Astrocyte of the cerebellum (primary cell): Measurements from ENCODE around the gene SPATA13.

ENCODE experiments used
- DNase-seq: peaks from one replicate; pipeline ENCODE4 v3.0.0-alpha.2; 2011; ENCODE audit warnings: low read depth
- H3K4me3 ChIP-seq: 2 replicates; pipeline ENCODE4 v1.5.1; 2011; ENCODE audit warnings: mild to moderate bottlenecking, low read depth, low read length, moderate library complexity
- CTCF ChIP-seq: IDR thresholded peaks from 2 replicates; pipeline ENCODE4 v1.5.1; 2012; ENCODE audit warnings: low read length, low read depth, moderate library complexity, mild to moderate bottlenecking; ENCODE audit errors: missing control alignments
- in situ Hi-C: cut with HindIII; loops from 2 replicates; pipeline ENCODE4 v1.10.0; 2017; ENCODE audit warnings: low sequenced_read_pairs

Gene SPATA13

GRCh38 chr13:24129914-24130774 is 30.4 kb upstream of the SPATA13 start:
- no peak overlapping the region for H3K4me3 ChIP-seq
- DNase-seq: no peak
- in situ Hi-C loops: no loop called here
- TF ChIP-seq CTCF: no peak

GRCh38 chr13:24131749-24132148 is 28.8 kb upstream of the SPATA13 start:
- in situ Hi-C loops: no loop called here
- H3K4me3 ChIP-seq: no peak overlapping the region
- no peak for DNase-seq
- TF ChIP-seq CTCF: no peak

GRCh38 chr13:24133021-24133795 is 27.3 kb upstream of the SPATA13 start:
- TF ChIP-seq CTCF: no peak
- in situ Hi-C loops: no loop called here
- H3K4me3 ChIP-seq: no peak overlapping the region
- DNase-seq: no peak

- in situ Hi-C loops: no loop called here
- no peak for DNase-seq
- TF ChIP-seq CTCF: no peak
- no peak overlapping the region for H3K4me3 ChIP-seq
These were observed 26.3 kb upstream of the SPATA13 start for GRCh38 chr13:24134231-24134630.

GRCh38 chr13:24134757-24135156 is 25.8 kb upstream of the SPATA13 start:
- no peak for DNase-seq
- in situ Hi-C loops: no loop called here
- no peak overlapping the region for H3K4me3 ChIP-seq
- TF ChIP-seq CTCF: no peak

GRCh38 chr13:24135674-24136300 is 24.7 kb upstream of the SPATA13 start:
- peak; percentile 74 for DNase-seq
- no peak overlapping the region for H3K4me3 ChIP-seq
- no peak for TF ChIP-seq CTCF
- in situ Hi-C loops: no loop called here
